H1 (cell line): ENCODE data around the gene PDE4D.

Source experiments
- EZH2 ChIP-seq: fragments of 200-600 bp; sonication (generic); IDR thresholded peaks from 2 replicates; pipeline ENCODE4 v1.7.1; 2012; ENCODE audit warnings: low read depth, mild to moderate bottlenecking, moderate library complexity, low read length, inconsistent platforms; ENCODE audit not compliant: severe bottlenecking
- JUN ChIP-seq: IDR thresholded peaks from 2 replicates; pipeline ENCODE4 v1.6.1; 2011; ENCODE audit warnings: low read depth, mild to moderate bottlenecking, improper control_type of control experiment, low read length
- POLR2A ChIP-seq, 2 experiments: IDR thresholded peaks; 1 replicate in 1 of 2; 2 replicates in 1 of 2; pipeline ENCODE4 v1.6.1; 2011; ENCODE audit warnings: low read depth in 2 of 2, low read length in 2 of 2, mild to moderate bottlenecking in 2 of 2; ENCODE audit errors: control extremely low read depth in 1 of 2
- RBBP5 ChIP-seq: IDR thresholded peaks from 2 replicates; pipeline ENCODE4 v1.7.1; 2012; ENCODE audit warnings: low read depth, mild to moderate bottlenecking, inconsistent platforms, low read length, moderate library complexity, borderline replicate concordance
- SIX5 ChIP-seq: IDR thresholded peaks from 2 replicates; pipeline ENCODE4 v1.6.1; 2011; ENCODE audit warnings: mild to moderate bottlenecking, low read depth, low read length
- ZNF274 ChIP-seq: IDR thresholded peaks from 2 replicates; pipeline ENCODE4 v1.7.0; 2012; ENCODE audit warnings: low read length, borderline replicate concordance; ENCODE audit errors: extremely low read depth
- TF ChIP-seq, protein P1 (sequence below): IDR thresholded peaks from 2 replicates; pipeline ENCODE4 v1.6.1; 2011; ENCODE audit warnings: low read depth, mild to moderate bottlenecking, low read length; ENCODE audit not compliant: insufficient read depth
- TF ChIP-seq, protein P2 (sequence below), 3 experiments: IDR thresholded peaks; 1 replicate in 2 of 3; 2 replicates in 1 of 3; pipeline versions ENCODE4 v1.5.1 to v1.6.1; 2011; ENCODE audit warnings: low read length in 3 of 3, mild to moderate bottlenecking in 3 of 3, inconsistent platforms in 2 of 3, low read depth in 1 of 3, moderate library complexity in 1 of 3; ENCODE audit not compliant: insufficient read depth in 1 of 3; ENCODE audit errors: control extremely low read depth in 1 of 3

DNA sequence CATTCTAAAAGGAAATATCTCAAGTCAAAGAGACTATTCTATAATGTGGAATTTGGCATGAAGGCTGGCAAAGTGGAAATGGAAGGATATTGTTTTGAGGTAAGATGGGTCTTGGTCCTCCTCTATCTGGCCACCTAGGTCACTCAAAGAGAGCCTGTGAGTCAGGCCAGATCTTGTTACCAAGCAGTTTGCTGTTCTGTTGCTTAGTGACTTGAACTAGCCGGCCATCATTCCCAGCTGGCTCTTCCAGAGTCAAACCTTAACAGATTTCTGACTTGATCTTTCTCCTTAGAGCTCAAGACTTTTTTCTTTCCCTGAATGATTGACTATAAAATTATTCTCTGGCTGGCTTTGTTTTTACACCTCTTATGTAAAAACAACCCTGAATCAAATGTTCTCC, 136.1 kb downstream of the PDE4D start:
- TF ChIP-seq POLR2A (IDR thresholded peaks at IDR 0.05; ENCODE audit: control extremely low read depth in 1 of 2, low read depth in 2 of 2, low read length in 2 of 2) (no peak), RBBP5 (no peak), JUN (no peak), SIX5 (no peak), ZNF274 (no peak), EZH2 (no peak)
- TF ChIP-seq, protein P1, sequence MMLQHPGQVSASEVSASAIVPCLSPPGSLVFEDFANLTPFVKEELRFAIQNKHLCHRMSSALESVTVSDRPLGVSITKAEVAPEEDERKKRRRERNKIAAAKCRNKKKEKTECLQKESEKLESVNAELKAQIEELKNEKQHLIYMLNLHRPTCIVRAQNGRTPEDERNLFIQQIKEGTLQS, result no peak
- TF ChIP-seq, protein P2, sequence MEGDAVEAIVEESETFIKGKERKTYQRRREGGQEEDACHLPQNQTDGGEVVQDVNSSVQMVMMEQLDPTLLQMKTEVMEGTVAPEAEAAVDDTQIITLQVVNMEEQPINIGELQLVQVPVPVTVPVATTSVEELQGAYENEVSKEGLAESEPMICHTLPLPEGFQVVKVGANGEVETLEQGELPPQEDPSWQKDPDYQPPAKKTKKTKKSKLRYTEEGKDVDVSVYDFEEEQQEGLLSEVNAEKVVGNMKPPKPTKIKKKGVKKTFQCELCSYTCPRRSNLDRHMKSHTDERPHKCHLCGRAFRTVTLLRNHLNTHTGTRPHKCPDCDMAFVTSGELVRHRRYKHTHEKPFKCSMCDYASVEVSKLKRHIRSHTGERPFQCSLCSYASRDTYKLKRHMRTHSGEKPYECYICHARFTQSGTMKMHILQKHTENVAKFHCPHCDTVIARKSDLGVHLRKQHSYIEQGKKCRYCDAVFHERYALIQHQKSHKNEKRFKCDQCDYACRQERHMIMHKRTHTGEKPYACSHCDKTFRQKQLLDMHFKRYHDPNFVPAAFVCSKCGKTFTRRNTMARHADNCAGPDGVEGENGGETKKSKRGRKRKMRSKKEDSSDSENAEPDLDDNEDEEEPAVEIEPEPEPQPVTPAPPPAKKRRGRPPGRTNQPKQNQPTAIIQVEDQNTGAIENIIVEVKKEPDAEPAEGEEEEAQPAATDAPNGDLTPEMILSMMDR (IDR thresholded peaks at IDR 0.05; ENCODE audit: control extremely low read depth in 1 of 3, insufficient read depth in 1 of 3, low read depth in 1 of 3, low read length in 3 of 3), result no peak
